PC-3 (cell line): Measurements from ENCODE around the gene USP46. TPM values are rescaled to one million over a fixed set of nuclear protein-coding genes. Genes with fewer than 3 reads are reported as not detected.

Experiments
- ATAC-seq: fragments of 200-7000 bp; cut with Tn5 transposase; 2 replicates; pipeline ENCODE4 v1.9.1; 2020; ENCODE audit warnings: mild to moderate bottlenecking, moderate library complexity
- BruUV-seq: library from RNA; stranded (reverse); fragments of 400-500 nt; replicated peaks from 2 replicates; lab custom pipeline; 2021; lab: Mats Ljungman, UMichigan
- CTCF ChIA-PET: fragments of 300-600 bp; sonication (Branson Sonifier 250); formaldehyde crosslinking; loops from one replicate; lab custom pipeline; 2022; ENCODE audit warnings: antibody characterized with exemption; lab: Charles Lee
- POLR2A ChIA-PET: fragments of 300-600 bp; sonication (Branson Sonifier 250); formaldehyde crosslinking; loops from one replicate; lab custom pipeline; 2022; ENCODE audit warnings: antibody characterized with exemption; ENCODE audit not compliant: unreplicated experiment; lab: Charles Lee
- DNase-seq: peaks from one replicate; pipeline ENCODE4 v3.0.0-alpha.2; 2015
- H2AFZ ChIP-seq: fragments of 300-600 bp; sonication (generic); 2 replicates; pipeline ENCODE4 v1.6.0; 2016; ENCODE audit warnings: antibody characterized with exemption, low read length
- H3F3A ChIP-seq: fragments of 300-600 bp; sonication (generic); one replicate; pipeline ENCODE4 v1.6.0; 2017; ENCODE audit warnings: antibody characterized with exemption, low read length, control low read depth, mild to moderate bottlenecking; ENCODE audit not compliant: unreplicated experiment
- H3K27ac ChIP-seq: fragments of 300-600 bp; sonication (generic); 2 replicates; pipeline ENCODE4 v1.5.1; 2016; ENCODE audit warnings: mild to moderate bottlenecking, low read length
- H3K27me3 ChIP-seq: fragments of 300-600 bp; sonication (generic); 2 replicates; pipeline ENCODE4 v1.6.1; 2016; ENCODE audit warnings: low read length, mixed read lengths
- H3K36me3 ChIP-seq: fragments of 300-600 bp; sonication (generic); 2 replicates; pipeline ENCODE4 v1.6.1; 2016; ENCODE audit warnings: low read depth, mixed run types, low read length, mixed read lengths
- H3K4me1 ChIP-seq: fragments of 300-600 bp; sonication (generic); 2 replicates; pipeline ENCODE4 v1.5.1; 2016; ENCODE audit warnings: low read length; ENCODE audit not compliant: insufficient read depth
- H3K4me2 ChIP-seq: fragments of 300-600 bp; sonication (generic); 2 replicates; pipeline ENCODE4 v1.6.0; 2016; ENCODE audit warnings: low read length
- H3K4me3 ChIP-seq: fragments of 300-600 bp; sonication (generic); 2 replicates; pipeline ENCODE4 v1.5.1; 2016; ENCODE audit warnings: mild to moderate bottlenecking, low read length, mixed read lengths
- H3K79me2 ChIP-seq: fragments of 300-600 bp; sonication (generic); 2 replicates; pipeline ENCODE4 v1.6.1; 2017; ENCODE audit warnings: low read length, mixed read lengths
- H3K9ac ChIP-seq: fragments of 300-600 bp; sonication (generic); 2 replicates; pipeline ENCODE4 v1.6.0; 2016; ENCODE audit warnings: mild to moderate bottlenecking, low read length
- H3K9me2 ChIP-seq: fragments of 300-600 bp; sonication (generic); replicated peaks from 2 replicates; pipeline ENCODE4 v1.6.1; 2016; ENCODE audit warnings: mixed run types, low read length, mixed read lengths
- H3K9me3 ChIP-seq: fragments of 300-600 bp; sonication (generic); 2 replicates; pipeline ENCODE4 v1.6.1; 2016; ENCODE audit warnings: low read length, mixed read lengths
- H4K20me1 ChIP-seq: fragments of 300-600 bp; sonication (generic); 2 replicates; pipeline ENCODE4 v1.6.1; 2016; ENCODE audit warnings: low read length, mixed read lengths
- EZH2 ChIP-seq: fragments of 300-600 bp; sonication (generic); IDR thresholded peaks from one replicate; pipeline ENCODE4 v1.6.1; 2017; ENCODE audit warnings: antibody characterized with exemption, mild to moderate bottlenecking, low read length; ENCODE audit not compliant: unreplicated experiment
- EZH2phosphoT487 ChIP-seq: fragments of 300-600 bp; sonication (generic); IDR thresholded peaks from 2 replicates; pipeline ENCODE4 v1.6.1; 2018; ENCODE audit warnings: mild to moderate bottlenecking, antibody characterized with exemption, low read length, borderline replicate concordance
- intact Hi-C: fragments of 100-400 bp; cut with micrococcal nuclease; formaldehyde crosslinking; loops from 2 replicates; pipeline ENCODE4 v1.9.0; 2023
- total RNA-seq: library from RNA; depleted of rRNA; stranded (reverse); fragments of >200 nt; gene quantifications from 2 replicates; pipeline ENCODE4 v1.2.3, GENCODE V29; 2014
- TF ChIP-seq, protein P1 (sequence below): fragments of 300-600 bp; sonication (generic); conservative IDR thresholded peaks from 2 replicates; pipeline ENCODE4 v1.5.1; 2017; ENCODE audit warnings: antibody characterized with exemption, low read depth, mild to moderate bottlenecking, low read length

USP46 gene
- total RNA-seq, 1 experiment from 2014 or later: 9.4 TPM

DNA sequence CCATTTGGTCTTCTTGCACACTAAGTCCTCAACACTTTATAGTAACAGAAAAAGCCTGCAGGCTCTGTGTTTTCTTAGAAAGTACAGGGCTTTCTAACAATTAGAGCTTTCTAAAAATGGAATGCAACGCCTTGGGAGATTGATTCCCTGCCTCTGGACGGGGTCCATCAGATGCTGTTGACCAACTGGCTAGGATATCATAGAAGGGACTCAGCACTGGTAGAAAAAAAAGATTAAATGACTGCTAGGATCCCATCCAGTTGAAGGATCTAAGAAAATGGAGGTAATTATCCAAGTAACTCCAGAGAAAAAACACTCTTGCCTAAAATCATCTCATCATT lies 39.5 kb downstream of the USP46 start:
- intact Hi-C loops: no loop called here
- POLR2A ChIA-PET: no interaction called here
- Histone ChIP-seq H3K9me3 (no peaks in the 10 kb centered on the region), H3K4me2 (no peak overlapping the region), H3K36me3 (no peaks in the 10 kb centered on the region), H4K20me1 (no peaks in the 10 kb centered on the region), H3K4me3 (no peak overlapping the region), H3K27ac (no peak overlapping the region), H3K9ac (no peak overlapping the region), H3K79me2 (no peaks in the 10 kb centered on the region), H2AFZ (no peak overlapping the region), H3F3A (no peaks in the 10 kb centered on the region), H3K27me3 (no peaks in the 10 kb centered on the region), H3K4me1 (no peaks in the 10 kb centered on the region), H3K9me2 (no peaks in the 10 kb centered on the region)
- CTCF ChIA-PET: no interaction called here
- DNase-seq (no peak), ATAC-seq (no peak)
- TF ChIP-seq EZH2 (no peak), EZH2phosphoT487 (no peak)
- TF ChIP-seq, protein P1, sequence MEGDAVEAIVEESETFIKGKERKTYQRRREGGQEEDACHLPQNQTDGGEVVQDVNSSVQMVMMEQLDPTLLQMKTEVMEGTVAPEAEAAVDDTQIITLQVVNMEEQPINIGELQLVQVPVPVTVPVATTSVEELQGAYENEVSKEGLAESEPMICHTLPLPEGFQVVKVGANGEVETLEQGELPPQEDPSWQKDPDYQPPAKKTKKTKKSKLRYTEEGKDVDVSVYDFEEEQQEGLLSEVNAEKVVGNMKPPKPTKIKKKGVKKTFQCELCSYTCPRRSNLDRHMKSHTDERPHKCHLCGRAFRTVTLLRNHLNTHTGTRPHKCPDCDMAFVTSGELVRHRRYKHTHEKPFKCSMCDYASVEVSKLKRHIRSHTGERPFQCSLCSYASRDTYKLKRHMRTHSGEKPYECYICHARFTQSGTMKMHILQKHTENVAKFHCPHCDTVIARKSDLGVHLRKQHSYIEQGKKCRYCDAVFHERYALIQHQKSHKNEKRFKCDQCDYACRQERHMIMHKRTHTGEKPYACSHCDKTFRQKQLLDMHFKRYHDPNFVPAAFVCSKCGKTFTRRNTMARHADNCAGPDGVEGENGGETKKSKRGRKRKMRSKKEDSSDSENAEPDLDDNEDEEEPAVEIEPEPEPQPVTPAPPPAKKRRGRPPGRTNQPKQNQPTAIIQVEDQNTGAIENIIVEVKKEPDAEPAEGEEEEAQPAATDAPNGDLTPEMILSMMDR: no peak
- BruUV-seq: no TSS peak

DNA sequence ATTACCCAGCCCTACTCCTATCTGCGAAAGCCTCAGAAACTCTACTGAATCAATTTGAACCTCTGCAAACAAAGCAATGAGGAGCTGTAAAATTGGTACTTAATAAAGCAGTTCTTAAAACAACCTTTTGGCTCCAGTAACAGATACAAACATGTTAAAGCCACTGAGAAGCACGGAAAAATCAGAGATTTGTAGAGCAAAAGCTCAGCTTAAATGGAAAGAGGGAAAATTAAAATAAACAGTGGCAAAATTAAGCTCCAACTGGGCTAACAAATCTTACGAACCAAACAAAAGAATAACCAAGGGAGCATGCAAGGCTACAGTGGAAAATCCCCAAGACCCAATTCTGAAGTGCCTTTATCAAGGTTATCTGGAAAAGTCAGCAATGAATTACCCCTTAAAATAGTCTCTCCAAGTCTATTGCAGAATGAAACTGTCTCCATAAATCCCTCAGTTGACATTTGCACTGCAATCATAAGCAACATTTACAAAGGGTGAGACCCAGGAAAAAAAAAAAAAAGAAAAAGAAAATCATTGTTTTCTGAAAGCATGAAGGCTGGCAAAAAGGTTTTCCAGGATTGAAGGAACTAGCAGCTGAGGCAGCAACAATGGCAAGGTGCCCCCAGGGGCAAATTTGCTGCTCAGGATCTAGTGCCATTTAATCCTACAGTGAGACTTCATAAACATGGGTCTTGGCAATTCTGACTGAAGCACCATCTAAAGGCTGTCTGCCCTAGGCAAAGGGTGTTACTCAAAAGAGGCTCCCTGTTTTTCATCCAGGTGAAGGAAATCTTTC lies 40.1 kb downstream of the USP46 start:
- Histone ChIP-seq H3K9me2 (no peaks in the 10 kb centered on the region), H3K4me1 (no peaks in the 10 kb centered on the region), H3K9ac (no peak overlapping the region), H4K20me1 (no peaks in the 10 kb centered on the region), H3K36me3 (no peaks in the 10 kb centered on the region), H3K27me3 (no peaks in the 10 kb centered on the region), H3F3A (no peaks in the 10 kb centered on the region), H3K79me2 (no peaks in the 10 kb centered on the region), H3K4me2 (no peak overlapping the region), H3K9me3 (no peaks in the 10 kb centered on the region), H2AFZ (no peak overlapping the region), H3K4me3 (no peak overlapping the region), H3K27ac (no peak overlapping the region)
- no peak for ATAC-seq
- BruUV-seq: no TSS peak
- TF ChIP-seq EZH2 (no peak), EZH2phosphoT487 (no peak)
- TF ChIP-seq, protein P1: no peak
- ChIA-PET CTCF (no interaction called here), POLR2A (no interaction called here)
- no peak for DNase-seq
- intact Hi-C loops: no loop called here

DNA sequence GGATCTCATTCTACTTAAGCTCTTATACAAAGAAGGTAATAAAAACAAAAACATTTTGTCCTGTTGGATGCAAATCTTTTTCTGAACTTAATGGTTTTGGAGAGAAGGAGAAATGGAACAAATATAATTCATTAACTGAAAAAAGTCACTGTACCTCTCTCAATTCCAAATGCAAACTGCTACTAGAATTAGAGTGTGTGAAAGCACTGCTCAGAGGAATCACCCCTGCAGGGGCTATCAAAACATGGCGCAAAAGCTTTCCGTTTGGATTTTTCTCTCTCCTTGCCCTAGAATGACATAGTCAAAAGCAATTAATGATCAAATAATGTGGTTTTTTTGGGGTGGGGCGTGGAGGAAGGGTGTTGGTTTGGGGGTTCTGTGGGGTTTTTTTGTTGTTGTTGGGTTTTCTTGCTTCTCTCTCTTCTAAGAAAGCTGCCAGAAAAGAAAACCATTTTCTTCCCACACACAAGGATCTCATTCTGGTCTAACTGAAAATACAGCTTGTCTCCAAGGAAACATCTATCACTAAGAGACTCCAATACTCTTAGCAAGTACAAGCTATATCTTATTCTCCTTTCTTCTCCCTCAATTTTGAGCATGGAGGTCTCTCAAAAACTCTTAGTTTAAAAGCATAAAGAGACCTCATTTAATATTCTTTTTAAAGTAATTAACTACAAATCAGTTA lies 41.6 kb downstream of the USP46 start:
- intact Hi-C loops: no loop called here
- CTCF ChIA-PET: interaction anchor here (0.6 kb wide), 1 partner anchor 95 kb away, joined by 3 read pairs; no protein-coding TSS in a partner anchor
- no peak overlapping the region for H3K27ac ChIP-seq
- no peaks in the 10 kb centered on the region for H3K4me1 ChIP-seq
- no peak for TF ChIP-seq EZH2
- no peak for TF ChIP-seq EZH2phosphoT487
- TF ChIP-seq, protein P1: no peak
- ATAC-seq (no peak), DNase-seq (no peak)
- no peaks in the 10 kb centered on the region for H3K9me3 ChIP-seq
- no peaks in the 10 kb centered on the region for H4K20me1 ChIP-seq
- no peak overlapping the region for H3K4me2 ChIP-seq
- H3K4me3 ChIP-seq: no peak overlapping the region
- no TSS peak for BruUV-seq
- no peak overlapping the region for H3K9ac ChIP-seq
- POLR2A ChIA-PET: no interaction called here
- H3K9me2 ChIP-seq: no peaks in the 10 kb centered on the region
- no peaks in the 10 kb centered on the region for H3F3A ChIP-seq
- H3K36me3 ChIP-seq: no peaks in the 10 kb centered on the region
- no peaks in the 10 kb centered on the region for H3K79me2 ChIP-seq
- no peak overlapping the region for H2AFZ ChIP-seq
- no peaks in the 10 kb centered on the region for H3K27me3 ChIP-seq
